A204.1 (cell line): ENCODE results near the gene FRMD4A.
"Not testable (repeated sequence)": the region's sequence is repeated elsewhere in the genome, so short reads cannot be mapped to it uniquely, and the experiment has no call there.

Experiments
- FAIRE-seq: peaks from 2 replicates; lab custom pipeline; 2012; peaks lifted over from hg19 to GRCh38; lab: Jason Lieb, UNC

Gene FRMD4A

DNA sequence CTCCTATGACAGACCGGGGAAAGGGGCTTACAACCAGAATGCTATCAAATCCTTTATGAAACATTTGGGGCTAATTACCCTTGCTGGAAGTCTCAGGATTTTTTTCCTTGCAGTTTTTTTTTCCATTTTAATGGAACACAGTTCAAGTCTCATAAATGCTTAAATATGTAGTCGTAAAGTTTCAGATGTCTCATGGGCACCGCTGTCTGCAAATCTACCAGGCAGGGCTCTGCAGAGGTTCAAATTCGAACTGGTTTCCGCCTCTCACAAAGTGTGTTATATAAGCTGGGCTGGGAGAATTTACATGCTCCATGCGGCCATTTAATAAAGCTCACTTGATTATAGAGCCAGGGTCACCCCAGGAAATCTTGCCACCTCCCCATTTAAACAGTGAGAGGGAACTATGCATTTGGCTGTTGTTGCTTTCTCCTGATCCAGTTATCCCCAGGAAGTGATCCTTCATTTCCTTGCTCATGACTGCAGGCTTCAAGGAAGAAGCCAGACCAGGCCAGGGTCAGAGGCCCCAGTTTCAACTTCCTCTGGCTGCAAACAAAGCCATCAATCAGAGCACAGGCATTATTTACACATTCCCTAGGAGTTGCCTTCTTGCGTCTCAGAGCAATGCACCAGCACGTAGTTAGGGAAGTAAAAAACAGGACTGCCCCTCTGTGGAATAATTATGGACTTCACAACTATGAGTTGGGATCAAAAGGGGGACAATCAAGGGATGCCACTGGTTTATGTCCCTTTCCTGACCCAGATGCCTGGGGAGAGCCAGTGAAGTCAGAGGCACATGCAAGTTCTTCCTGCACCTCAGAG lies 385.1 kb downstream of the FRMD4A start:
- no peak for FAIRE-seq

DNA sequence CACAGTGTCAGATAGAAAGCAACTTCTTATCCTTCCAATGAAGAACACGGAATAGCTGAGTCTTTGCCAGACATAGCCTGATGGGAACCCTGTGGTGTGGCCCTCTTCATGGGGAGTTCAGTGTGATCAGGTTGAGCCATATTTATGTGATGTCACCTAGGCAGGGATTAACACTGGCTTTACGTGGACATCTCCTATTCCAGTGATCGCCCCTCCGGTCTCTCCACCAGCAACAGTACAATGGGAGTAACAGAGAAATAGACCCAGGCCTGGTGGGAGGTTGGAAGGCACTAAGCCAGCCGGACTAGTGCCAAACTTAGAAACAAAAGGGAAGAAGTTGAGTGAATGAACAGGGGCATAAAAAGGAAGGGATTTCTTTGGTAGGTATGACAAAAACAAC lies 385.9 kb downstream of the FRMD4A start:
- FAIRE-seq = no peak

DNA sequence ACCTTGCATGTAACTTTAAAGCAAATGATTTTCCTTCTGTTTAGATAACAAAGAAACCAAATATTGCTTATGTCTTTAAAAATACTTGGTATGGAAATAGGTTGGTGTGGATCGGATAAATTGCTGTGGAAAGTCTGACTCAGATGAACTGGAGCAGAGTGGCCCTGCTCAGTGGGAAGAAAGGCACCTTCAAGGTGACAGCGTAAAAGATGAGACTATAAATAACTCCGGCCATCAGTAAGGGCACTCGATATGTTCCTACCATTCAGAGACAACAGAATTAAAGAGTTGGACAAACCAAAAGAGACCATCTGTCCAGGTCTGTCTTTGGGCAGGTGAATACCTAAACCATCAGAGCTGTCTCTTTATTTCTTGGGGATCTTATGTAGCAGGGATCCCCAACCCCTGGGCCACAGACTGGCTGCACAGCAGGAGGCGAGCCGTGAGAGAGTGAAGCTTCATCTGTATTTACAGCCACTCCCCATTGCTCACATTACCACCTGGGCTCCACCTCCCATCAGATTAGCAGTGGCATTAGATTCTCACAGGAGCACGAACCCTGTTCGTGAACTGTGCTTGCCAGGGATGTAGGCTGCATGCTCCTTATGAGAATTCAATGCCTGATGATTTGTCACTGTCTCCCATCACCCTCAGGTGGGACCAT lies 386.9 kb downstream of the FRMD4A start:
- no peak for FAIRE-seq

DNA sequence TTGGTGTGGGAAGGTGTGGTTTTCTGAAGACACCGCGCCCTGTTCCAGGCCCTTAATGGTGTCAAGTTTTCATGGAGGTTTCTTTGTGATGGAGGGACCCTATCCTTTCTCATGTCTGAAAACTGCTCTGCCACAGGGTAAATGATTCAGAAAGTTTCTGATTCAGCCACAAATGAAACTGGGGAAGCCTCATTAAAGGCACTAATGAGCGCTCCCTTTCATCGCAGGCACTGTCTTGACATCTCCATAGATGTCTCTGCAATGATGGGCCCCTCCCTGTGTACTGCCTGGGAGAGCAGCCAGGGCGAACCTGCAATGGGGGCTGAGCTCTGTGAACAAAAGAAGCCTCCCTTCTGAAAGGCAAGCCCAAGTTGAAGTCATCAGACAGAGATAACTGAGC lies 388.7 kb downstream of the FRMD4A start:
- FAIRE-seq = no peak

DNA sequence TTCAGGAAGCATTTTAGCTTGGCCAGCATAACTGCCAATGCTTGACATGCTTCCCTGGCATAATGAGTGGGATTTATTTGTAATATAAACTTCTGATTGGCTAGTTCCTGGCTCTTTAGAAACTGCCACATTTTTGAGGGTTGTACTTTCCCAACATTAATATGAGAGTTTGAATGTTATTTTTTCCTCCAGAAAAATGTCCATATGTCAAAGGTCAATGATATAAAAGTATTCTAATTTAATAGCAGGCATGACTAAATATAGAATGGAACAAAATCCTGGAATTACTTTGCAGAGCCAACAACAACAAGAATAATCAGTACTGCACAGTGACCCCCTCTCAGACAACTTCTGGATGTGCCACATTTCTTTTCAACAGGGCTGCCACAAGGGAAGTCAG lies 391.3 kb downstream of the FRMD4A start:
- no peak for FAIRE-seq

DNA sequence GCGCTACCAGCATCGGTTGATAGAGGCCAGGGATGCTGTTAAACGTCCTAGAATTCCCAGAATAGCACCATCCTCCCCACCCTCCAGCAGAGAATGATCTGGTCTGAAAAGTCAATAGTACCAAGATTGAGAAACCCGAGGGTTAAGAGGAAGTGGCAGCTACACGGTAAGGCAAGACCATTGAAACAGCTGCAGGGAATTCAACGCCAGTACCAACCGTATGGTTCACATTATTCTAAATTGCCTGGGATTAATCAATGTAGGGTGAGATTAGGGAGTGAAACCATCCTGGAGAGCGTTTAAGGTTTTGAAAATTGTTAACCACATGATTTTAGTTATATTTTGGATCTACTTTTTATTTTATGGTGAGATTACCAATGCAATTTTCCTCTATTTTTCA lies 391.8 kb downstream of the FRMD4A start:
- FAIRE-seq = no peak

DNA sequence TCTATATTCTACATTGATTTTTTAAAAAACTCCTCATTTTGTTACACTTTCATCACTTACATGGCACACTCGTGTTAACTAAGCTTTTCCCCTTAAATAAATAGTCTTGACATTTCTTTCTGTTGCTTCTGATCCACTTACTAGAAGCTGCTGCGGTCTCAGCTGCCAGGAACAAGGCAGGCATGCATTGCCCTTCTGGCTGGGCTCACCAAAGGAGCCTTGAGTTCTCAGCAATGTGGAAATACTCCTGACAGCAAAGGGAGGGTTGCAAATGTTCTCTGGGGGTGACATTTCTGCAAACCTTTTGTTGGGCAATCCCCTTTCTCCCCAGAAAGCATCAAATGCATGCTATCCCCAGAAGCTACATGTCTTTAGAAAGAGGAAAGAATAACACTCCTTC lies 393.9 kb downstream of the FRMD4A start:
- FAIRE-seq = no peak

DNA sequence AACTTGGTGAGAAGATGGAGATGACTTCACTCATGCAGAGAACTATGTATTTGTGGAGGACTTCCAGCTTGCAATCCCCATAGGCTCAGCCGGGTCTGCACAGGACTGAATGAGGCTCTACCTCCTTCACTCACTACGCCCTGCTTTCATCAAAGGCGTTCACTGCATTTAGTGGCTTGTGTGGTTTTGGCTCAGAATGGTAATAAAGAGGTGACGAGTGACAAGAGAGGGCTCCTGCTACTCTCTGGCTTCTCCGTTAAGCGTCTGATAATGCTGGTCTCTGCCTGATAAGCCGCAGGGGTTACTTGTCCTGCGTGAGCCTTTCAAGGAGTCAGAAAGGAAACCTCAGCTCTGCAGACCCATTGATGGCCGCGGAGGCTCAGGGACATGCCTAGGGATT lies 400.6 kb downstream of the FRMD4A start:
- FAIRE-seq = no peak

DNA sequence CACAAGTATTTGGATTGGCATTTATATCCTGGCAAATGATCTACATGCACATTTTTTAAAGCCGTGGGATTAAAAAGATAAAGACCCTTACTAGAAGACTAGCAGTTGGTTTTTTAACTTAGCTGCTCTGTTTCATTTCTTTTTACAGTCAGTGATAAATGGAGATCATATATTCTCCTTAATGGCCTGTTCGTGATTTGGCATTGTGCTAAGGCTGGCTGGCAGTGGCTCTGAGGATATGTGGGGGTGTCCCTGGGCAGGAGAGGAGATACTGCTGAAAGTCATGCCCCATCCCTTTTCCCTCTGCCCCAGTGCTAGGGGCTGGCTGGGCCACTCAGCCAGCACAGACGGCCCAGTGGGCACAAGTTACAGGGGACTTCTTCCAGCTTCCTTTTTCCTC lies 402.3 kb downstream of the FRMD4A start:
- FAIRE-seq = no peak

DNA sequence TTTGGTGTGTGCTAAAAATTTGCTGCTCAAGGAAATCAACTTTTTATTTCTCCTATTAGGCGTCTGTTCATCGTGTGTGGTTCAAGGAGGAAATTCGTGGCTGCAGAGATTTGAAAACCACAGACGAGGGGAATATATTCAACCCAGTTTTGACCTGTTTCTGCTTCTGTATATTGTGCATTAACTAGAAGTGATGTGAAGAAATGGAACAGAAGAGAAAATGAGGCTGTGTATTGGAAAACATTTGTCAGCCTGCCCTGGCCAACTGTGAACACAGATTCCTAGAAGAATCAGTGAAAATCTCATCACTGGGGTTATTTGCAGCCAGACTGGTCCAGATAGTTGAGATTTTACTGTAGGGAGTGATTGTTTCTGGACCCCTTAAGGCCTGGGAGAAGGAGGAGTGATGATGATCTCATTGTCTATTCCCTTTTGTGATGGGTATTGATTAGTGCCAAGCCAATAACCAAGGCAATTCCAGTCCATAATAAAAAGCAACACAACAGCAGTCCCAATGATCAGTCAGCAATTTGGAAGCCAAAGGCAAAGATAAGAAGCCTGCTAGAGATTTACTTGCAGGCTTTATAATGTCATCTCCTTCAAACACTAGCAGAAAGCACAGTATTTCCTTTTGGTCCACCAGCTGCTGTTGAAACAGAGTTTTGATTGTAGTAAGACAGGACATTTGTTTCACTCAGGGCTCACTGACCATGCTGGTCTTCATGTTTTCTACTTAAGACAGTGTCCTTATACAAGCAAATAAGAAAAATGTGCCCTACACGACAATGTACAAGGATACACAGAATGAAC lies 404.5 kb downstream of the FRMD4A start:
- no peak for FAIRE-seq

DNA sequence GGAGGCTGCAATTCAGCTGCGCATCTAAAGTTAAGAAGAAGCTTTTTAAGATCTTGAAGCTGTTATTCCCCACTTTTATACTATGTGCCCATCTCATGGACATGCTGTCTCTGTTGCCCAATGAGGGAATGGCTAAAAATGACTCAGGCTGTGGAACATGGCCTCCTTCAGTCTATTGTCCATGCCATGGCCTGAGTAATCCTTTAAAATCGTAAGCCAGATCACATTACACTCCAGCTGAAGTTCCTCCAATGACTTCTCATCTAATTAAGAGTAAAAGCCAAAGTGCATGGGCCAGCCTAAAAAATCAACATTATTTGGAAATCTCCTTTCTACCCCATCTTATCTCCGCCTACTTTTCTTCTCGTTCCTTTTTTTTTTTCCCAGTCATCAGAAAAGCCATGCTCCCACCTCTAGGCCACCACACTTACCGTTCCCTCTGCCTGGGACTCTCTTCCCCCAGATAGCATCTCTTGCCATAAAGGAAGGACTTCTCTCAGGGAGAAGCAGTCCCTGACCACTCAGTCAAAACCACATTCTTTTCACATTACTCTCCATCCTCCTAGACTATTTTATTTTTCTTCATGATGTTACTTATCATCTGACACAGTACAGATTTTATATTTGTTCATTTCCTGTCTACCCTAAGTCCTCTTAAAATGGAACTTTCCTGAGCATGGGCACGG lies 406.5 kb downstream of the FRMD4A start:
- FAIRE-seq = no peak

DNA sequence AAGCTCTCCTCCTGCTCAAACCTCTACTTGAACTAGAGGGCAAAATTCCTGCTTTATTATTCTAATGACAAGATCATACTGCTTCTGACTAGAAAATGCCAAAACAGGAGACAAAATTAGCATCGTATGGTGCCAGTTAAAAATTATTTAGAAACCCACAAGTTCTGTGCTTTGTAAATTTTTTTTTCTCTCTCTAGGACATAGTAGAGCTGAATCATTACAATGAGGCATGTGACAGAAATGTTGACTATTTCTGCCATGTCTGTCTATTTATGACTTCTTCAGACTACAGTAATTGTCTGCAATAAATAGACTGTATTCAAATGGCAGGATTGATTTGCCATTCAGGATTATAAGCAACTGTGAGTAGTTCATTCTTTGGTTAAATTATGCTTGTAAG lies 408.1 kb downstream of the FRMD4A start:
- FAIRE-seq = no peak

DNA sequence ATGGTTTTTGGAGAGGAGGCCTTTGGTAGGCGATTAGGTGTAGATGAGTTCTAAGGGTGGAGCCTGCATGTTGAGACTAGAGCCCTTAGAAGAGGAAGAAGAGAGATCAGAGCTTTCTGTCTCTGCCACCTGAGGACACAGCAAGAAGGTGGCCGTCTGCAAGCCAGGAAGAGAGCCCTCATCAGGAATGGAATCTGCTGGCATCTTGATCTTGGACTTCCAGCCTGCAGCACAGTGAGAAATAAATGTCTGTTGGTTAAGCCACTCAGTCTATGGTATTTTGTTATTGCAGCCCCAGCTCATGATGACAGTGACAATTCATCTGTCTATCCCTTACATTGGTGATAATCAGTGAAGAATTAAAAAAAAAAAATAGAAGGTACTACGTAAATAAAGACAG lies 408.8 kb downstream of the FRMD4A start:
- no peak for FAIRE-seq

DNA sequence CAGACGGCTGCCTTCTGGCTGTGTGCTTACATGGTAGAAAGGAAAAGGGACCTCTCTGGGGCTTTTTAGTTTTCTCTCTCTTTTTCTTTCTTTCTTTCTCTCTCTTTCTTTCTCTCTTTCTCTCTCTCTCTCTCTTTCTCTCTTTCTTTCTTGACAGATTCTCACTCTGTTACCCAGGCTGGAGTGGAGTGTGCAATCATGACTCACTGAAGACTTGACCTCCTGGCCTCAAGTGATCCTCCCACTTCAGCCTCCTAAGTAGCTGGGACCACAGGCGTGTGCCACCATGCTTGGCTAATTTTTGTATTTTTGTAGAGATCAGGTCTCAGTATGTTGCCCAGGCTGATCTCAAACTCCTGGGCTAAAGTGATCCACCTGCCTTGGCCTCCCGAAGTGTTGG lies 409.6 kb downstream of the FRMD4A start:
- FAIRE-seq = not testable (repeated sequence)

DNA sequence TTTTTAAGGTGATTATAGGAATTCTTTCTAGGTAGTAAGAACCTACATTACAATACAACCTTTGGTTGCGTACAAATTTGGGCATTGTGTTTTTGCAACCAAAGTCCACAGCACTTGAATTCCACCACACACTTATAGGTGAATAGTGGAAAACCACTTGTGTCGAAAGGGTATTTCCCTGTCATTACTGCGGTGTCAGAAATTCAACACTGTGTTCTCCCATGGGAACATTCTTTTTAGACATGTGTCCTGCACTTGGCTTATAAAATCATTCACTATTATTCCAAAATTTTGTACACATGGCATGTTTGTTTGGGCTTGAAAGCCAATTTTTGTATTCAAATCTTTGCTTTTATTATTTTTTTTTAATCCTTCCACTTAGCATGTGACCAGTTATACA lies 410.3 kb downstream of the FRMD4A start:
- no peak for FAIRE-seq

DNA sequence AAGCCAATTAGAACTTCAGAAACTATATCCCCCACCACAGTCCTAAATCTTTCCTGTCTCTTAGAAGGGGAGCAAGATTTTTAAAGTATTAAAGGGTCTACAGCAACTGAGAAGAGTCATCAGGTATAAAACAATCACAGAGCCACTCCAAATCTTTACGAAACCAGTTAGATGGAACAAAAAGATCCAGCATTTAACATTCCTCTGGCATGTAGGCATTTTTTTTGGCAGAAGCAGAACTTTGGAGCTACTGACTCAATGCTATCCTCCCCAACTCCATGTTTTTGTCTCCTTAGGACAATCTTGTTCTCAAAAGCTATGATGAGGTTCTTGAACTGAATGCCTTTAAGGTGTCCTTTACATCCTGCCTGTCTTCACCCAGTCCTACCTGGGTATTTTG lies 410.7 kb downstream of the FRMD4A start:
- no peak for FAIRE-seq

DNA sequence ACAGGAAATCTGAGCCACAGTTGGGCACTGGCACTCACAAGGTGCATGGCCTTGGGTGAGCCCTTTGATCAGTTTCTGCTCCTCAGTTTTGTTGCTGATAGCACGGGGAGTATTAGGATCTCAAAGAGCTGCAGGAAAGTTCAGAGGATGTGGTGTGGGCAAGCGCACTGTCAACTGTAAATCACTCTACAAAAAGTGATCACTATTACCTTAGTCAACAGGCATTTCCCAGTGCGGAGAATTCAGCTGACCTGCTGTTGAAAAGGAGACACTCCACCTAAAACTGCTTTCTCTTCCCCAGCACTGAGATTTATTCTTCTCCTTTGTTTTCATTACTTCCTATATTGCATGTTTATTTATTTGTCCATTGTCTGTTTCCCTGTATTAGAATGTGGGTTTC lies 412.9 kb downstream of the FRMD4A start:
- FAIRE-seq = no peak

DNA sequence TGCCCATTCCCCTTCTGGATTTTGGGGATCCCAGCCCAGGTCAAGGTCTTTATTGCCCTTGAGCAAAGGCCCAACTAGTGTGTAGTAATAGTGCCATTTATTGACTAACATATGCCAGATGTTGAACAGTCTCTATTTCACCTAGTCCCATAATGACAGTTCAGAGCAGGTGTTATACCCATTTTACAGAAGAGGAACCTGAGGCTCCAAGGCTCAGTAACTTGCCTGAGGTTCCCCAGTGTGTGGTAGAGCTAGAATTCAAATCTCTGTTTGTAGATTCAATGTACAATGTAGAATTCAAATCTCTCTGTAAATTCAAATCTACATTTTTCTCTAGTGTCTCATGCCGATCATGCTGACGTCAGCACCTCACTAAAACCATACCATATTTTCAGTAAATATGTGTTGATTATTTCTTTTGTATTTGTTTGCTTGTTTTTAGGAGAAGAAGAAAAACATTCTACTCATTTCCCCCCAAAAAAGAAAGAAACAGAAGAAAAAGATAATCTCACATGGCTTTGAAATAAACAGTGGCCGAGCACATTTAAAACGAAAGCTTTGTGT lies 414.3 kb downstream of the FRMD4A start:
- no peak for FAIRE-seq

DNA sequence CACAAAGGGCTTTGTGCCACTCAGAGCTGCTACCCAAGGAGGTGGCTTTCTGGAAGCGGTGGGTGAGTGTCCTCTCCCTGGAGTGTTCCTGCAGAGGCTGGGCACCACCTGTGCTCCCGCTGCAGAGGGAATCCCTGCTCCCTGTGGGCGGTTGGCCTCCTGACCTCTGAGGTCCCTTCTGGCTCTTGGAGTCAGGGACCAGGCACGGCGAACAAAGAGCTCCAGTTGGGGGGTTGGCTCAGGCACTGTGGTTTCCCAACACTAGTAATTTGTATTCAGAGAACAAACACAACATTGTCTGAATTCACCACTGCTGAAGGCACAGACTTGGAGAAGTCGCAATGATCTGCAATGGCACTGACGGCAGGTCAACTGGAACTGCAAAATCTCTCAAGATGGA lies 415.0 kb downstream of the FRMD4A start:
- FAIRE-seq = no peak

DNA sequence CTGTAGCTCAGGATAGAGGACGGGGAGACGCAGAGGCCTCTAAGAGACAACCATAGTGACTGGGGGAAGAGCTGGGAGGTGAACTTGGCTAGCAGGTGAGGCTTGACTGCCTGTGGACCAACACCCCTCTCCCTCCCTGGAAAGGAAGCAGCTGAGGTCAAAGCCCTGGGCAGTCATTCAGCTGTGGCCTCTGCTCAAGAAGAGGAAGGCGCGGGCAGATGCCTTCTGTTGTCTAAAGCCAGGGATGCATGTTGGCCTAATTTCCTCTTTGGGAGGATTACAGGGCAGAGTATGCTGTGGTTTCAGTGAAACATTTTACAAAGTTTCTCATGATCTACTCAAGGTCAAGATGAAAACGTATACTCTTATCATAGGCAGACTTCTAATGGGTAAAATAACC lies 416.8 kb downstream of the FRMD4A start:
- FAIRE-seq = no peak

DNA sequence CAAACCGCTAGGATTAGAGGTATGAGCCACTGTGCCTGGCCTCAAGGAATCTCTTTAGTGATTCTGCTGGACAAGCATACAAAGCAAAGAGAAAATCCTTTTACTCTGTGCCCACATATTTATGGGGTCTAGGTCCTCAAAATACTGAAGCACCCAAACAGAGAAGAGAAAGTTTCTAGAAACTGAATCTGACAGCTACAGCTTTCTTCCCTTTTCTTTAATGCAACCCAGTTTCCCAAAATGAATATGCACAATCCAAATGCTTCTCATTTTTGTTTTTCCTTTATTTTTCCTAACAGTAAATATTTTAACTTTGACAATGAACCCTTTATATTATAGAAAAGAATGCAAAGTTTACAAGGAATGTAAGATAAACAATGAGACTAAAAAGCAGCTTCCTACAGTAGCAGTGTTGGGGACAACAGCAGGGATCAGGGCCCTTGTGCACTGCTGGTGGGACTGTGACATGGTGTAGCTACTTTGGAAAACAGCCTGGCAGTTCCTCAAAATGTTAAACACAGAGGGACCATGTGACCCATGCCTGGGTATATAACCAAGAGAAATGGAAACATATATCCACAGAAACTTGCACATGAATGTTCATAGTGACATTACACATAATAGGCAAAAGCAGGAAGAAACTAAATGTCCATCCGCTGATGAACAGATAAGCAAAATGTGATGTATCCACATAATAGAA lies 418.8 kb downstream of the FRMD4A start:
- FAIRE-seq = no peak
